Ascending aorta (tissue), 2 donors: ENCODE data around the gene KCNQ1. TPM values are rescaled to one million over a fixed set of nuclear protein-coding genes. Genes with fewer than 3 reads are reported as not detected.

Source experiments
- DNase-seq, 2 donors: peaks; one replicate each; pipeline ENCODE4 v3.0.0-alpha.2; 2019; ENCODE audit warnings: low spot score in 2 of 2
- H3K27ac ChIP-seq, 2 donors: fragments of 200-600 bp; sonication (generic); one replicate each; pipeline ENCODE4 v1.5.1; 2016 to 2017; ENCODE audit warnings: mild to moderate bottlenecking in 1 of 2
- H3K27me3 ChIP-seq: fragments of 200-600 bp; sonication (generic); one replicate; pipeline ENCODE4 v1.5.1; 2017
- H3K36me3 ChIP-seq, 2 donors: fragments of 200-600 bp; sonication (generic); one replicate each; pipeline ENCODE4 v1.5.1; 2016
- H3K4me1 ChIP-seq, 2 donors: fragments of 200-600 bp; sonication (generic); one replicate each; pipeline ENCODE4 v1.5.1; 2016 to 2017; ENCODE audit warnings: mild to moderate bottlenecking in 1 of 2
- H3K4me3 ChIP-seq, 2 donors: fragments of 200-600 bp; sonication (generic); one replicate each; pipeline ENCODE4 v1.5.1; 2016 to 2017; ENCODE audit warnings: mild to moderate bottlenecking in 1 of 2
- H3K9me3 ChIP-seq, 2 donors: fragments of 200-600 bp; sonication (generic); one replicate each; pipeline ENCODE4 v1.5.1; 2016
- intact Hi-C: fragments of 100-400 bp; cut with DNase I; formaldehyde crosslinking; loops from one replicate; pipeline ENCODE4 v1.15.1; 2023
- total RNA-seq: library from RNA; depleted of rRNA; stranded (reverse); fragments of >200 nt; gene quantifications from one replicate; pipeline ENCODE4 v1.1.0, GENCODE V29; 2016
- TF ChIP-seq, protein P1 (sequence below), 3 experiments: fragments of 200-600 bp in 2 of 3; fragments of 450-650 bp in 1 of 3; sonication (generic) in 2 of 3; IDR thresholded peaks; one replicate each; pipeline ENCODE4 v1.5.1; 2016 to 2019; ENCODE audit warnings: antibody characterized with exemption in 3 of 3, mild to moderate bottlenecking in 1 of 3, moderate library complexity in 1 of 3

The KCNQ1 gene
- total RNA-seq, 1 donor from 2014 or later: 2.3 TPM

GRCh38 chr11:2746401-2747247 is 301.8 kb downstream of the KCNQ1 start:
- Histone ChIP-seq H3K4me3 (no peak overlapping the region), H3K36me3 (no peaks in the 10 kb centered on the region), H3K9me3 (no peaks in the 10 kb centered on the region), H3K27me3 (no peaks in the 10 kb centered on the region), H3K4me1 (no peaks in the 10 kb centered on the region), H3K27ac (no peak overlapping the region)
- no peak for DNase-seq
- TF ChIP-seq, protein P1, sequence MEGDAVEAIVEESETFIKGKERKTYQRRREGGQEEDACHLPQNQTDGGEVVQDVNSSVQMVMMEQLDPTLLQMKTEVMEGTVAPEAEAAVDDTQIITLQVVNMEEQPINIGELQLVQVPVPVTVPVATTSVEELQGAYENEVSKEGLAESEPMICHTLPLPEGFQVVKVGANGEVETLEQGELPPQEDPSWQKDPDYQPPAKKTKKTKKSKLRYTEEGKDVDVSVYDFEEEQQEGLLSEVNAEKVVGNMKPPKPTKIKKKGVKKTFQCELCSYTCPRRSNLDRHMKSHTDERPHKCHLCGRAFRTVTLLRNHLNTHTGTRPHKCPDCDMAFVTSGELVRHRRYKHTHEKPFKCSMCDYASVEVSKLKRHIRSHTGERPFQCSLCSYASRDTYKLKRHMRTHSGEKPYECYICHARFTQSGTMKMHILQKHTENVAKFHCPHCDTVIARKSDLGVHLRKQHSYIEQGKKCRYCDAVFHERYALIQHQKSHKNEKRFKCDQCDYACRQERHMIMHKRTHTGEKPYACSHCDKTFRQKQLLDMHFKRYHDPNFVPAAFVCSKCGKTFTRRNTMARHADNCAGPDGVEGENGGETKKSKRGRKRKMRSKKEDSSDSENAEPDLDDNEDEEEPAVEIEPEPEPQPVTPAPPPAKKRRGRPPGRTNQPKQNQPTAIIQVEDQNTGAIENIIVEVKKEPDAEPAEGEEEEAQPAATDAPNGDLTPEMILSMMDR (IDR thresholded peaks at IDR 0.05): no peak
- intact Hi-C loops: no loop called here

GRCh38 chr11:2747248-2748027 is 302.6 kb downstream of the KCNQ1 start:
- DNase-seq: no peak
- Histone ChIP-seq H3K9me3 (no peaks in the 10 kb centered on the region), H3K27me3 (no peaks in the 10 kb centered on the region), H3K27ac (no peak overlapping the region), H3K36me3 (no peaks in the 10 kb centered on the region), H3K4me1 (no peaks in the 10 kb centered on the region), H3K4me3 (no peak overlapping the region)
- intact Hi-C loops: no loop called here
- TF ChIP-seq, protein P1 (IDR thresholded peaks at IDR 0.05): no peak

GRCh38 chr11:2748061-2748813 is 303.4 kb downstream of the KCNQ1 start:
- Histone ChIP-seq H3K4me1 (no peaks in the 10 kb centered on the region), H3K27me3 (no peaks in the 10 kb centered on the region), H3K4me3 (no peak overlapping the region), H3K36me3 (no peaks in the 10 kb centered on the region), H3K27ac (no peak overlapping the region), H3K9me3 (no peaks in the 10 kb centered on the region)
- DNase-seq: peak in 1 of 2 donors; percentile 4
- intact Hi-C loops: no loop called here
- TF ChIP-seq, protein P1 (IDR thresholded peaks at IDR 0.05): no peak

- peak in 1 of 2 donors; percentile 2 for DNase-seq
- H3K9me3 ChIP-seq: no peaks in the 10 kb centered on the region
- no peaks in the 10 kb centered on the region for H3K36me3 ChIP-seq
- H3K27ac ChIP-seq: no peak overlapping the region
- no peaks in the 10 kb centered on the region for H3K27me3 ChIP-seq
- TF ChIP-seq, protein P1 (IDR thresholded peaks at IDR 0.05): no peak
- no peak overlapping the region for H3K4me3 ChIP-seq
- no peaks in the 10 kb centered on the region for H3K4me1 ChIP-seq
- intact Hi-C loops: no loop called here
Measured at GRCh38 chr11:2748814-2749554, 304.2 kb downstream of the KCNQ1 start.

DNA sequence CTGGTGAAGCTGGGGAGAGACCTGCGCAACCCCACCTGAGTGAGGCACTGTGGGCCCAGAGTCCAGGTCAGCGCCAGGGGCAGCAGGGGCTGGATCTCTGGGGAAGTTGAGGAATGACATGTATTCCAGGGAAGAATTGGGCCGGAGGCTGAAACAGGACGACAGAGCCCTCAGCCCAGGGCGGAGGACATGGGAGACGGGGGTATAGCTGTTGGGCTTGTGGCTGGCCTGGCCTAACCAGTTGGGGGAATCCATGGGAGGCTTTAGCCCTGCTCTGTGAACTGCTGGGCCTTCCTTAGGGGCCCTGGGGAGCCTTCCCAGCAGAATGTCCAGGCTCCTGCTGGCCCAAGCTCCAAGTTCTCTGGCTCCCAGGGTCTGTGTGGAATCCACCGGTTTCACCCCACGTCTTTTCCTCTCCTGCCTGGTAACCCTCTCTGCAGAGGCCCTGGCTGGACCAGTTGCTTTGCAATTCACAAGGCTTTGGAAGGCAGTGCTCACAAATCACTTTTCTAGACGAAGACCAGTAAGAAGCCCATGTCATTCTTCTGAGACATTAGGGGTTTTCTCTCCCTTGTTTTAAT is 305.4 kb downstream of the KCNQ1 start:
- TF ChIP-seq, protein P1 (IDR thresholded peaks at IDR 0.05): no peak
- no peaks in the 10 kb centered on the region for H3K36me3 ChIP-seq
- H3K27me3 ChIP-seq: no peaks in the 10 kb centered on the region
- intact Hi-C loops: no loop called here
- no peak overlapping the region for H3K4me3 ChIP-seq
- DNase-seq: peak in 1 of 2 donors; percentile 4
- H3K27ac ChIP-seq: no peak overlapping the region
- H3K9me3 ChIP-seq: no peaks in the 10 kb centered on the region
- H3K4me1 ChIP-seq: no peaks in the 10 kb centered on the region
